ENCODE measurements around the gene MYH2. TPM values are rescaled to one million over a fixed set of nuclear protein-coding genes. Genes with fewer than 3 reads are reported as not detected.

Gene MYH2
- total RNA-seq, result not detected

DNA sequence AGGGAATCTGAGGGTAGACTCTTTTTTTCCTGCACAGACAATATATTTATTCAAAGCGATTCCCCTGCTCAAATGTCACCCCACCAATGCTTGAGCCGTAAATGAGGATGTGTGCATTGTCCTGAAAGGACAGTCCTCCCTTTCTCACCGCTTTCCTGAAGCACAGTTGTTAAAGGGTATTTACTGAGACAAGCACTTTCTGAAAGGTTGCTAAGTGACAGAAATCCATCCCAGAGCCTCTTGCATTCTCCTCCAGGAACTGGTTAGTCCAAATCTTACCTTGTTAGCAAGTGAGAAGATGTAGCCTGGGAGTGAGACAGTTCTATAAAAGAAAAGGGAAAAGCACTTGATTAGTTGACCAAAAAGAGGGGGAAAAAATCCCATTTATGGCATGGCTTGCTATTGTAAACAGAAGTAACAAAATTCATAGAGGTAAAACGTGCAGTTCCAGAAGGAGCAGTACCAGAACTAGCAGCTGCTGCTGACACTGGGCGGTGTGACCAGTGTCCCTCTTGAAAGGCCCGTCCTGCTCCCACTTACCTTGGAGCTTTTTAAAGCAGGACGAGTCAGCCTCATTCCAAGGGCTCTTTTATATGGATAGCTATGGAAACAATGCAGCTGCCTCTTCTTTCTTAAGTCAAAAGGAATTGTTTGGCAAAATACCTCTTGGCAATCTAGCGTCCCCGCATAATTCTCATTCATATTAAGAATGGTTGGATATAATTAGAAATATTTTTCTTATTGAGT lies at the start of gene MYH2:
TSS of gene MYH2 (minus strand) at position 563 of the 747 bp plus-strand sequence. CDS start 1,738 bp downstream, outside the sequence.
- no peaks in the 10 kb centered on the region for H3K27me3 ChIP-seq

DNA sequence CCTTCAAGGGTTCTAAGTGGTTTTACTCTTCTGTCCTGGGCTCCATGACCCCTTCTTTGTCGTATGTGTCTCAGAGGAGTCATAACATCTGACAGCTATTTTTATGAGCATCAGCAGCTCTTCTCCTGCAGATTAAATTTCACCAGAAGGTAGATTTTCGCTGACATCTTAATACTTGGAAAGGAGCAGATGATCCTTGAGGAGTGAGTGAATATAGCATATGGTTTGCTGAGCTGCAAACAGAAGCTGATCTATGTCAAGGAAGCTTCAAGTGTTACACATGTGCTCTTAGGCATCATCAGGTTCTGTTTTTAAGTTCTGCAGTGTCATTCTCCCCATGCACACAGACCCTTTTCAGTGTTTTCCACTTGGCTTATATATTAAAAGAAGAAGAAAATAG lies 49.2 kb upstream of the MYH2 start:
- Histone ChIP-seq H3K4me3 (no peak overlapping the region), H3K27ac (no peak overlapping the region), H3K27me3 (no peaks in the 10 kb centered on the region), H3K4me1 (no peaks in the 10 kb centered on the region), H3K36me3 (no peaks in the 10 kb centered on the region), H3K9me3 (no peaks in the 10 kb centered on the region)
- no peak for DNase-seq (ENCODE audit: extremely low spot score in 2 of 2)
- TF ChIP-seq, protein P1, sequence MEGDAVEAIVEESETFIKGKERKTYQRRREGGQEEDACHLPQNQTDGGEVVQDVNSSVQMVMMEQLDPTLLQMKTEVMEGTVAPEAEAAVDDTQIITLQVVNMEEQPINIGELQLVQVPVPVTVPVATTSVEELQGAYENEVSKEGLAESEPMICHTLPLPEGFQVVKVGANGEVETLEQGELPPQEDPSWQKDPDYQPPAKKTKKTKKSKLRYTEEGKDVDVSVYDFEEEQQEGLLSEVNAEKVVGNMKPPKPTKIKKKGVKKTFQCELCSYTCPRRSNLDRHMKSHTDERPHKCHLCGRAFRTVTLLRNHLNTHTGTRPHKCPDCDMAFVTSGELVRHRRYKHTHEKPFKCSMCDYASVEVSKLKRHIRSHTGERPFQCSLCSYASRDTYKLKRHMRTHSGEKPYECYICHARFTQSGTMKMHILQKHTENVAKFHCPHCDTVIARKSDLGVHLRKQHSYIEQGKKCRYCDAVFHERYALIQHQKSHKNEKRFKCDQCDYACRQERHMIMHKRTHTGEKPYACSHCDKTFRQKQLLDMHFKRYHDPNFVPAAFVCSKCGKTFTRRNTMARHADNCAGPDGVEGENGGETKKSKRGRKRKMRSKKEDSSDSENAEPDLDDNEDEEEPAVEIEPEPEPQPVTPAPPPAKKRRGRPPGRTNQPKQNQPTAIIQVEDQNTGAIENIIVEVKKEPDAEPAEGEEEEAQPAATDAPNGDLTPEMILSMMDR (IDR thresholded peaks at IDR 0.05), result no peak
- no peak for TF ChIP-seq POLR2A (IDR thresholded peaks at IDR 0.05)
- TF ChIP-seq POLR2AphosphoS5 (IDR thresholded peaks at IDR 0.05; ENCODE audit: insufficient read depth in 1 of 2, low read depth in 1 of 2), result no peak
- intact Hi-C loops (cut with DNase I), result no loop called here

More for the DNA sequence above, at the start of gene MYH2:
- Histone ChIP-seq H3K36me3 (no peaks in the 10 kb centered on the region), H3K4me1 (no peaks in the 10 kb centered on the region), H3K27ac (no peak within 1 kb of the TSS), H3K9me3 (no peaks in the 10 kb centered on the region), H3K4me3 (no peak within 1 kb of the TSS)
- no peak for DNase-seq (ENCODE audit: extremely low spot score in 2 of 2)
- TF ChIP-seq POLR2AphosphoS5 (IDR thresholded peaks at IDR 0.05; ENCODE audit: insufficient read depth in 1 of 2, low read depth in 1 of 2), result no peak
- TF ChIP-seq, protein P1 (IDR thresholded peaks at IDR 0.05), result no peak
- TF ChIP-seq POLR2A (IDR thresholded peaks at IDR 0.05), result no peak
- intact Hi-C loops (cut with DNase I), result no loop called here

DNA sequence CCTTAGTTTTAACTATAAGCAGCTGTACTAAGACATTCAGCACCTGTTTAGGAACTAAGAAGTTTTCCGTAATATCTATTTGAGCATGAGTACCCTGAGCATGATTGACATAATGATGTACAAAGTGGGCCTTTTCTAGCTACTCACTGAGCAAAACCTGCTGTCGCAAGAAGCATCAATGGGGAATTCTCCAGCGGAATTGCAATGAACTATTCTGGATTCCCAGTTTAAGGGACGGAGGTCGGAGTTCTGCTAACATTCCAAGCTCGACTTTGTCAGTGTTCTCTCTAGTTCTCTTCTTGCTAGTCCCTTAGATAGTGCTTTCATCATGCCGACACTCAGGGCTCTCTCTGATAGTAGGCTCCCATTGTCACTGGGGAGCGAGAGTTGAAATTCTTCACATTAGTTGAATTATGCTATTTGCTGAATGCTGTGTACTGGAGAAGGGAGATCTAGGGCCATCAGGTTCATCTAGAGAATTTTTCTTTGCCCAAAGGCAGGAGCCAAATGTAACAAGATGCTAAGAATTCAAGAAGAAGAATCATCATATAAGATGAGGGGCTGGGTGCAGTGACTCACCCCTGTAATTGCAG lies 40.2 kb upstream of the MYH2 start:
- Histone ChIP-seq H3K27ac (no peak overlapping the region), H3K4me3 (no peak overlapping the region), H3K27me3 (no peaks in the 10 kb centered on the region), H3K4me1 (no peaks in the 10 kb centered on the region), H3K9me3 (no peaks in the 10 kb centered on the region), H3K36me3 (no peaks in the 10 kb centered on the region)
- TF ChIP-seq POLR2AphosphoS5 (IDR thresholded peaks at IDR 0.05; ENCODE audit: insufficient read depth in 1 of 2, low read depth in 1 of 2), result no peak
- TF ChIP-seq, protein P1 (IDR thresholded peaks at IDR 0.05), result no peak
- TF ChIP-seq POLR2A (IDR thresholded peaks at IDR 0.05), result no peak
- intact Hi-C loops (cut with DNase I), result no loop called here
- DNase-seq (ENCODE audit: extremely low spot score in 2 of 2), result no peak

DNA sequence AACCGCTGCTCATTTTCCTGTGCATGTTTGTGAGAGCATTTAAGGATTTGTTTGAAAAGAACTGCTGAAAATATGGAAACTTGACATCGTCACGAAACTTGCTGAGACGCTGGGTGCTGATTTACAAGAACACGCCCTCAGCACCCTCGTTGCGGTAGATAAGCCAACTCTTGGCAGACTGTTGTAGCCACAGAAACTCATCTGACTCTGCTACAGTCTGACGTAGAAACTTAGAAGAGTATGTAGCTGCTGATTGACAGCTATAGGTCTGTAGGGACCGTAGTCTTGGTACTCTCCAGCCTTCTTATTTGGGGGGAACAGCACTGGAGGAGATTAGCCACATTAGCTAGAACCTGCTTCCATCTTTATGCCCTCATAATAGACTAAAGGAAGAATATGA lies 36.1 kb upstream of the MYH2 start:
- Histone ChIP-seq H3K9me3 (no peaks in the 10 kb centered on the region), H3K27ac (no peak overlapping the region), H3K4me1 (no peaks in the 10 kb centered on the region), H3K36me3 (no peaks in the 10 kb centered on the region), H3K27me3 (no peaks in the 10 kb centered on the region), H3K4me3 (no peak overlapping the region)
- no peak for DNase-seq (ENCODE audit: extremely low spot score in 2 of 2)
- intact Hi-C loops (cut with DNase I), result no loop called here
- TF ChIP-seq POLR2A (IDR thresholded peaks at IDR 0.05) (no peak), POLR2AphosphoS5 (IDR thresholded peaks at IDR 0.05; ENCODE audit: insufficient read depth in 1 of 2, low read depth in 1 of 2) (no peak)
- TF ChIP-seq, protein P1 (IDR thresholded peaks at IDR 0.05), result no peak

DNA sequence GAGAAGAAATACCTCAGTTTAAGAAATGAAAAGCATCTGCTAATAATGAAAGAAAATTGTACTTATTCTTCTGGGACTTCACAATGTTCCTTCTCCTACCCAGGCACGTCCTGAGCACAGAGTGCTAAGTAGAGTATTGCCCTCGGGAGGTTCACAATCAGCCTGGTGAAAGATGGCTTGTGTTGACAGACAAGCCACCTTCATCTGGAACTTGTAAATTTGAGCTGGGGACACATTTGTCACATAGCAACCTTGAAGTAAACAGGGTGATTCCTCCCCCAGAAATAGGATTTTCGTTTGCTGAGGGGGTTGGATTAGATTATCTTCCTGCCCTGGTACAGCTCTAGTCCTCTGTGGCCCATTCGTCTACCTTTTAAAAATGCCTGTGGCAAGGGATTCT lies 34.4 kb upstream of the MYH2 start:
- Histone ChIP-seq H3K27ac (no peak overlapping the region), H3K27me3 (no peaks in the 10 kb centered on the region), H3K9me3 (no peaks in the 10 kb centered on the region), H3K4me1 (no peaks in the 10 kb centered on the region), H3K36me3 (no peaks in the 10 kb centered on the region), H3K4me3 (no peak overlapping the region)
- intact Hi-C loops (cut with DNase I), result no loop called here
- TF ChIP-seq POLR2A (IDR thresholded peaks at IDR 0.05) (no peak), POLR2AphosphoS5 (IDR thresholded peaks at IDR 0.05; ENCODE audit: insufficient read depth in 1 of 2, low read depth in 1 of 2) (no peak)
- TF ChIP-seq, protein P1 (IDR thresholded peaks at IDR 0.05), result no peak
- DNase-seq (ENCODE audit: extremely low spot score in 2 of 2), result no peak

Measured in vagina (tissue), 2 donors.